ENCODE results near the gene S100A16. TPM values are rescaled to one million over a fixed set of nuclear protein-coding genes. Genes with fewer than 3 reads are reported as not detected.

S100A16 gene
- total RNA-seq, 1 donor from 2014 or later, result 22.1 TPM

GRCh38 chr1:153568367-153569099 lies 44.4 kb downstream of the S100A16 start:
- peak; percentile 73 to 96 for DNase-seq (ENCODE audit: low spot score in 2 of 2, unreplicated experiment in 2 of 2)
- H3K4me1 Mint-ChIP-seq, result peaks cover 50% of the 10 kb centered on the region
- H3K27ac Mint-ChIP-seq, result peak overlapping the region; percentile 96
- H3K4me3 Mint-ChIP-seq, result peak overlapping the region; percentile 50
- H3K36me3 Mint-ChIP-seq, result no peaks in the 10 kb centered on the region
- no peaks in the 10 kb centered on the region for H3K9me3 Mint-ChIP-seq
- TF ChIP-seq CTCF (IDR thresholded peaks at IDR 0.05; ENCODE audit: unreplicated experiment), result peak; percentile 99
- no peaks in the 10 kb centered on the region for H3K27me3 Mint-ChIP-seq (ENCODE audit: low read depth)

DNA sequence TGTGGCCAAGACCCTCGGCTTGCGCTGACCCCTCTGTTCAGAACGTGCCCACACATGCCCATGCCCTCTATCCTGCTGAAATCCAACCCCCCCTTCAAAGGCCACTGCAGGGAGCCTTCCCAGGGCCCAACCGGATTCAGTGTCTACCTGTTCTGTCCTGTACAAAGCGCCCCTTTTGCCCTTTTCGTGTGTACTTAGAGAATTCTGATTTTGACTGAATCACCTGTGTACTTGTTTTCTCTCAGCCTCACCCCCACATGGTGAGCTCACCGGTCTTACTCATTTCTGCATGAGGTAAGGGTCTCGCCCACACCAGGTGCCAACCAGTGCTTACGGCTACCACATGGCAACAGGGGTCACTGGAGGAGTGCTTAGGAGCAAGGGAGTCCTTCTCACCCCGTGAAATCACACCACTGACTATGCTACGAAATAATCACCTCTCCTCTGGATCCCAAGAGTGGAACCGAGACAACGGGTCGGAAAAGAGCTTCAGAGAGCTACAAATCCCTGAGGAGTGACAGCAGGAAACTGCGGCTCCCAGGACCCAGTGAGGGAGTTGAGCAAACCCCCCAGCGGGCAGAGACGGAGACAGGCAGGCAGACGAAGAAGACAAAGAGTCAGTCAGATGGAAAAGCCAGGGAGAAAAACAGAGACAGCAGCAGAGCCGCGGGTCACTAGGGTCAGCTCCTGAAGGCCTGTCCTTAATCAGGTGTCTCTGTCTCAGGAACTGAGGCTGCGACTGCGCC lies 45.1 kb downstream of the S100A16 start:
- Mint-ChIP-seq H3K4me3 (peak overlapping the region; percentile 37), H3K27me3 (ENCODE audit: low read depth) (no peaks in the 10 kb centered on the region), H3K36me3 (no peaks in the 10 kb centered on the region), H3K9me3 (no peaks in the 10 kb centered on the region), H3K27ac (peak overlapping the region; percentile 96), H3K4me1 (peaks cover 54% of the 10 kb centered on the region)
- TF ChIP-seq CTCF (IDR thresholded peaks at IDR 0.05; ENCODE audit: unreplicated experiment), result no peak
- DNase-seq (ENCODE audit: low spot score in 2 of 2, unreplicated experiment in 2 of 2), result no peak

- H3K4me1 Mint-ChIP-seq, result peaks cover 53% of the 10 kb centered on the region
- no peak for TF ChIP-seq CTCF (IDR thresholded peaks at IDR 0.05; ENCODE audit: unreplicated experiment)
- peak overlapping the region; percentile 97 for H3K27ac Mint-ChIP-seq
These were observed 46.2 kb downstream of the S100A16 start for GRCh38 chr1:153566414-153567371.

GRCh38 chr1:153565529-153566374 lies 47.2 kb downstream of the S100A16 start, which contains the start of gene S100A2:
S100A2 (minus strand) TSS chr1:153565844; CDS start chr1:153563877, 1,967 bp downstream.
- Mint-ChIP-seq H3K9me3 (no peaks in the 10 kb centered on the region), H3K27me3 (ENCODE audit: low read depth) (no peaks in the 10 kb centered on the region)
- no peak for DNase-seq (ENCODE audit: low spot score in 2 of 2, unreplicated experiment in 2 of 2)

More at GRCh38 chr1:153566414-153567371, 46.2 kb downstream of the S100A16 start:
- Mint-ChIP-seq H3K36me3 (no peaks in the 10 kb centered on the region), H3K9me3 (no peaks in the 10 kb centered on the region), H3K27me3 (ENCODE audit: low read depth) (no peaks in the 10 kb centered on the region), H3K4me3 (no peak overlapping the region)
- peak; percentile 43 to 66 for DNase-seq (ENCODE audit: low spot score in 2 of 2, unreplicated experiment in 2 of 2)

More at GRCh38 chr1:153565529-153566374, 47.2 kb downstream of the S100A16 start, which contains the start of gene S100A2:
- TF ChIP-seq CTCF (IDR thresholded peaks at IDR 0.05; ENCODE audit: unreplicated experiment), result no peak
- peak within 1 kb of the TSS; percentile 97 for H3K27ac Mint-ChIP-seq
- H3K4me3 Mint-ChIP-seq, result no peak within 1 kb of the TSS
- H3K4me1 Mint-ChIP-seq, result peaks cover 53% of the 10 kb centered on the region
- no peaks in the 10 kb centered on the region for H3K36me3 Mint-ChIP-seq
